Epithelial cell of umbilical artery (primary cell): ENCODE data around the gene GSTM5. TPM values are rescaled to one million over a fixed set of nuclear protein-coding genes. Genes with fewer than 3 reads are reported as not detected.

Experiments
- total RNA-seq: library from RNA; depleted of rRNA; stranded (reverse); fragments of >200 nt; gene quantifications from 2 replicates; pipeline ENCODE4 v1.2.3, GENCODE V29; 2014

The GSTM5 gene
- total RNA-seq = 0.65 and 0.76 TPM in 2 replicates

GRCh38 chr1:109711593-109712320, at the start of gene GSTM5:
Gene GSTM5 (plus strand): TSS chr1:109712251. CDS start chr1:109712313, 62 bp downstream.

GRCh38 chr1:109667452-109668122, 44.5 kb upstream of the GSTM5 start, which contains the start of gene GSTM2:
Gene GSTM2 (plus strand): TSS chr1:109668057. CDS start chr1:109668116, 59 bp downstream.

GRCh38 chr1:109687641-109688499, 24.2 kb upstream of the GSTM5 start, which contains the start of gene GSTM1:
Gene GSTM1 (plus strand): TSS chr1:109687817. CDS start chr1:109687874, 57 bp downstream.

GRCh38 chr1:109740615-109741373, 28.7 kb downstream of the GSTM5 start, which contains the start of gene GSTM3:
Gene GSTM3 (minus strand): TSS chr1:109741038. CDS start chr1:109740287, 751 bp downstream.

GRCh38 chr1:109763646-109764415, 51.8 kb downstream of the GSTM5 start, which contains the start of gene EPS8L3:
Gene EPS8L3 (minus strand): TSS chr1:109763923. CDS start chr1:109761749, 2,174 bp downstream.

Other genes starting within 250 kb of the GSTM5 start
- not detected in 2 replicates for gene SYPL2, start 245.7 kb upstream of the GSTM5 start, total RNA-seq
- 1.9 and 2.1 TPM in 2 replicates for gene ATXN7L2, start 228.3 kb upstream of the GSTM5 start, total RNA-seq
- 3.3 and 4.5 TPM in 2 replicates for gene CYB561D1, start 218.2 kb upstream of the GSTM5 start, total RNA-seq
- gene AMIGO1, start 202.5 kb upstream of the GSTM5 start, total RNA-seq = 0.65 and 0.76 TPM in 2 replicates
- not detected in 2 replicates for gene GPR61, start 172.4 kb upstream of the GSTM5 start, total RNA-seq
- gene GNAI3, start 163.6 kb upstream of the GSTM5 start, total RNA-seq = 19.2 and 21.9 TPM in 2 replicates
- gene GNAT2, start 92.6 kb upstream of the GSTM5 start, total RNA-seq = 0.32 TPM in 1 of 2 replicates, not detected in the other
- 41.3 and 51.7 TPM in 2 replicates for gene AMPD2, start 92.4 kb upstream of the GSTM5 start, total RNA-seq
- gene GSTM4, start 56.2 kb upstream of the GSTM5 start, total RNA-seq = 1.5 and 2.3 TPM in 2 replicates
- 0.32 and 4.3 TPM in 2 replicates for gene GSTM2, start 44.2 kb upstream of the GSTM5 start, total RNA-seq
- gene GSTM1, start 24.4 kb upstream of the GSTM5 start, total RNA-seq = 0.32 and 2.6 TPM in 2 replicates
- 24.6 and 38.7 TPM in 2 replicates for gene GSTM3, start 28.8 kb downstream of the GSTM5 start, total RNA-seq
- not detected in 2 replicates for gene EPS8L3, start 51.7 kb downstream of the GSTM5 start, total RNA-seq
- 3.2 and 33.9 TPM in 2 replicates for gene CSF1, start 198.6 kb downstream of the GSTM5 start, total RNA-seq